Prostate gland (tissue), 2 donors: ENCODE results near the gene ZNF813.
"Not testable (repeated sequence)": the region's sequence is repeated elsewhere in the genome, so short reads cannot be mapped to it uniquely, and the experiment has no call there.

Experiments used
- POLR2A ChIP-seq: fragments of 450-650 bp; IDR thresholded peaks from one replicate; pipeline ENCODE4 v1.6.1; 2016; ENCODE audit warnings: antibody characterized with exemption, mild to moderate bottlenecking
- TF ChIP-seq, protein P1 (sequence below), 4 experiments: fragments of 200-600 bp in 2 of 4; fragments of 450-650 bp in 2 of 4; sonication (generic) in 2 of 4; IDR thresholded peaks; 1 replicate in 3 of 4; 2 replicates in 1 of 4; pipeline ENCODE4 v1.5.1; 2016 to 2019; ENCODE audit warnings: antibody characterized with exemption in 4 of 4, mild to moderate bottlenecking in 2 of 4, moderate library complexity in 2 of 4

DNA sequence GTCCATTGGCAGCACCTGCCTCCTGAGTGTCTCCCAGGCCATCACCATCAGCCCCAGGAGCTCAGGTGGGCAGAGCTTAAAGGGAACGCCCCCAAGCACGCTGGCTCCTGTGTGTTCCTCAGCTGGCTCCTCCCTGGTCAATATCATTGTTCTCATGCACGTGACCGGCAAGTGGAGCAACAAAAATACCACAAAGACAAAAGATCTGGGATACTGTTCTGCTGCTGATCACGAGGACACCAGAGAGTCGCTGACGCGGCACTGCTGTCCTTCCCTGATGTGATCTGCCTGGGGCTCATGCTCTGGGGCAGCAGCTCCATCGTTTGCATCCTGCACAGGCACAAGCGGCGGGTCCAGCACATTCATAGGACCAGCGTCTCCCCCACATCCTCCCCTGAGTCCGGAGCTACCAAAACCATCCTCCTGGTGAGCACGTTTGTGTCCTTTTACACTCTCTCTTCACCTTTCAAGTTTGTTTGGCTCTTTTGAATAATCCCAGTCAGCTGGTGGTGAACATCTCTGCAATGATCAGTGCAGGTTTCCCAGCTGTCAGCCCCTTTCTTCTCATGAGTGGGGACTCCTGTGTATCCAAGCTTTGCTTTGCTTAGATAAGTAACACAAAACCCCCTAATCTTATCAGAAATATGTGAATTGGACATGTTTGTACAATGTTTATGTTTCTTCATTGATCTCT is 36.3 kb downstream of the ZNF813 start:
- TF ChIP-seq, protein P1, sequence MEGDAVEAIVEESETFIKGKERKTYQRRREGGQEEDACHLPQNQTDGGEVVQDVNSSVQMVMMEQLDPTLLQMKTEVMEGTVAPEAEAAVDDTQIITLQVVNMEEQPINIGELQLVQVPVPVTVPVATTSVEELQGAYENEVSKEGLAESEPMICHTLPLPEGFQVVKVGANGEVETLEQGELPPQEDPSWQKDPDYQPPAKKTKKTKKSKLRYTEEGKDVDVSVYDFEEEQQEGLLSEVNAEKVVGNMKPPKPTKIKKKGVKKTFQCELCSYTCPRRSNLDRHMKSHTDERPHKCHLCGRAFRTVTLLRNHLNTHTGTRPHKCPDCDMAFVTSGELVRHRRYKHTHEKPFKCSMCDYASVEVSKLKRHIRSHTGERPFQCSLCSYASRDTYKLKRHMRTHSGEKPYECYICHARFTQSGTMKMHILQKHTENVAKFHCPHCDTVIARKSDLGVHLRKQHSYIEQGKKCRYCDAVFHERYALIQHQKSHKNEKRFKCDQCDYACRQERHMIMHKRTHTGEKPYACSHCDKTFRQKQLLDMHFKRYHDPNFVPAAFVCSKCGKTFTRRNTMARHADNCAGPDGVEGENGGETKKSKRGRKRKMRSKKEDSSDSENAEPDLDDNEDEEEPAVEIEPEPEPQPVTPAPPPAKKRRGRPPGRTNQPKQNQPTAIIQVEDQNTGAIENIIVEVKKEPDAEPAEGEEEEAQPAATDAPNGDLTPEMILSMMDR (IDR thresholded peaks at IDR 0.05) = not testable (repeated sequence)
- TF ChIP-seq POLR2A = not testable (repeated sequence)
